ENCODE results near the gene PPP6R3.

PPP6R3 gene

DNA sequence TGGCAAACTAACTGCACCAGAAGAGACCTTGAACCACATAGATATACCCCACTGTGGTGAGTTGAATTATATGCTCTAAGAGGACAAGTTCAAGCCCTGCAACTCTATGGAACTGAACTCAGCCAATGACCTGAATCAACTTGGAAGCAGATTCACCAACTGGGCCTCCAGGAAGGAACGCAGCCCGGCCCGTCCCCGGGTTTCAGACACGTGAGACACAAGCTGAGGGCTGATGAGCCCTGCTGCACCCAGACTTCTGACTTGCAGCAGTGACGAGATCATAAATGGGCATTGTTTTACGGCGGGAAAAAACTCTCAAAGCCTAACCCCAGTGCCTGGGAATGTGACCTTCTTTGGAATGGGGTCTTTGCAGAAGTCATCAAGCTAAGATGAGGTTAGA lies 195.3 kb downstream of the PPP6R3 start:
- no peak for DNase-seq

- DNase-seq = no peak
Observed at GRCh38 chr11:68657021-68657780, 196.6 kb downstream of the PPP6R3 start.

- DNase-seq = no peak
Observed at GRCh38 chr11:68658097-68658496, 197.5 kb downstream of the PPP6R3 start.

GRCh38 chr11:68658661-68659060 lies 198.1 kb downstream of the PPP6R3 start:
- DNase-seq = no peak

DNA sequence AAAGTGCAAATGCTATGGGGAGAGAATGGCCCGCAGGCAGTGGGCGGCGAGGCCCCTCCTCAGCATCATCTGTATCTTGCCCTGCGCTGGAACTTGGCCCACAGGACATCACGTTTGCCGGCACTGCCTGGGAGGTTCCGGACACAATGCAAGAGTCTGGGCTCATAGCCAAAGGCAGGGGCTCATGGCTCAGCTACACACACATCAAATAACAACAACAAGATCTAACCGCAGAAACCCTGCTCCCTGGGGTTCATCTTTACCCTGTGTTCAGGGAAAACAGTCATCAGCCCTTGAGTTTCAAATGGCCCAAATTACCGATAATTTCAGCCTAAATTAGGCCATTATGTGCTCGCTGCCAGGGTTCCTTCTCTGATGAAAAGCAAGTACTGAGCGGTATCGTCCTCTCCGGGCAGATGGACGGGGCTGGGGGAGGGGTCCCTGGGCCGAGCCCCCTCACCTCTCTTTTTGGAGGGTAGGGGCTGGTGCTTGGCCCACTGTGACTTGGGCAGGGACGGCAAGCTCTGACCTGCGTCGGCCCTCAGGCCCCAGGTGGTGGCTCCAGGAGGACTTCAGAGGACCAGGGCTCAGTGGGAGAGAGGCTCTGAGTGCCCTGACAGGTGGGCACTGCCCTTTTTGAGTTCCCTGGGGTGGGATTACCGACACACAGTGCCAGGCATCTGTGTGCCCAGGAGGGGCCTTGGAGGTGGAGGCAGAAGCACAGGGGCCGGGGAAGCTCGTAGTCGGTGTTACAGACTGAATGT lies 198.8 kb downstream of the PPP6R3 start:
- peak; percentile 91 for DNase-seq

GRCh38 chr11:68660066-68660810 lies 199.7 kb downstream of the PPP6R3 start:
- DNase-seq = no peak

DNA sequence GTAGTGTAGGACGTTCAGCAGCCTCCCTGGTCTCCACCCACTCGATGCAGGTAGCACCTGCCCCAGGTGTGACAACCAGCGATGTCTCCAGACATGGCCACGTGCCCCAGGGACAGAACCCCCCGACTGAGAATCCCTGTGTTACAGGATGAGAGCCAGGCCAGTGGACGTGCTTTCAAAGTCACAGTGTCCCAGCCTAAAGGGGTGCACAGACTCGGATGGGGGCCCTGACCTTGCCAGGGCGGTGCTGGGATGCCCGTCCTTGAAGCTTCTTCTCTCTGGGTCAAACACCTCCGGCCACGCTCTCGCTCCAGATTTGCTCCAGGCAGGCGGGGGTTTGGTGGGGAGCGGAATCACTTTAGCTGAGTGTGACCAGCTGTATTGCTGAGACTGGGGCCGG lies 200.5 kb downstream of the PPP6R3 start:
- no peak for DNase-seq

GRCh38 chr11:68661697-68662603 lies 201.4 kb downstream of the PPP6R3 start:
- DNase-seq = no peak

- DNase-seq = no peak
Observed at GRCh38 chr11:68663482-68664010, 203.0 kb downstream of the PPP6R3 start.

- DNase-seq = no peak
Observed at GRCh38 chr11:68664141-68664540, 203.6 kb downstream of the PPP6R3 start.

DNA sequence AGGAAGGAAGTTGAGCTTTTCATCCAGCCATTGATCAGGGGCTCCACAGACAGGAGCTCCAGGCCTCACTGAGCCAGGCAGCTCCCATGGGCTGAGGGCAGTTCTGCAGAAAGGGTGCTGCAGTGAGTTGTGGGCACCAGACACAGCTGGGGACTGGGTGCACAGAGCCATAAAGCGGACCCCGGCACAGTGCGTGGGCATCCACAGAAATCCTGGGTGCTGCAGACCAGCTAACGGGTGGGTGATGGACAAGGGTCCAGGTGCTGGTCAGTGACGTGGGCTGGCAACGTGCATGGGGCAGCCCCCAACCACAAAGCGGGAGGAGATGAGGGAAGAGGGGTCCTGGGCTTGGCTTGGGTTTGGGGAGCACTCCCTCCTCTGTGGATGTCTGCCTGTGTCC lies 204.4 kb downstream of the PPP6R3 start:
- no peak for DNase-seq
